ENCODE data around the gene PIR.

DNA sequence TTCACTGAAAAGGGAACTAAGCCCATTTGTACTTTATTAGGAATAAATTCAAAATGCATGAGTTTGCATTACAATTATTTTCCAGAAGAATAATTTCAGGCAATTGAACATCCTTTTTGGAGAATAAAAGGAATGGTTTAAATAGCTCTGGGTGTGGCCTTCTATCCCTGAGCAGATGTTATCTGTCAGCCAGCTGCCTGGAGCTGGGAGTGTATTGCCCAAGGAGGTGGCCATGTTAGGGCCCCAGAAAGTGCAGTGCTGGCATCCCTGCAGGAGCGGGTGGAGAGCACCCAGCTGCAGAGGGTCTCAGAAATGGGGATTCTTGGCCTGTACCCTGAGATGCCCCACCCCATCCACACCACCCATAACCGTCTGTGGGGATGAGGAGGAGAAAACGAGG is 87.3 kb downstream of the PIR start:
- no peak for TF ChIP-seq CTCF (IDR thresholded peaks at IDR 0.05)
- TF ChIP-seq ZFX (IDR thresholded peaks at IDR 0.05; ENCODE audit: borderline replicate concordance) = no peak

Measured in 22Rv1 (cell line).